ENCODE results near the gene TRIM29.

- TF ChIP-seq CTCF (IDR thresholded peaks at IDR 0.05) (no peak), POLR2A (IDR thresholded peaks at IDR 0.05) (no peak)
These were observed 19.9 kb downstream of the TRIM29 start for GRCh38 chr11:120117991-120118390.
